Stimulated activated CD4-positive, alpha-beta T cell treated with anti-CD3 and anti-CD28 coated beads, Interleukin-2, amount 100 ng/mL, for 4 hours (primary cell): ENCODE results near the gene SLC18A3.

Experiments used
- DNase-seq: peaks from one replicate; pipeline ENCODE4 v3.0.0-alpha.2; 2020; ENCODE audit warnings: low read depth

SLC18A3 gene

DNA sequence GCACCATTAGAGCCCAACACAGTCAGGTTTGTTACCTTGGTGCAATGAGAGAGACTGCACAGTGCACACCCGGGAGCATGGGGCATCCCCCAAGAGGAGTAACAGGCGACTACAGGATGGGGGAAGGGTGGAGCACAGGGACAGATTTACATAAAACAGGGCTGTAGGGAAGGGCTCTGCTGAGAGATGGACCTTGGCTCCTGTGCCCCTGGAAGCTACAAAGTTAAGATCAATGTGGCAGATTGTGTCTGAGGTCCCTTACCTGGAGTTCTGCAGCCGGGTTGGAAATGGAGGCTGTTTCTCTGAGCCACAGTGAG is 13.7 kb upstream of the SLC18A3 start:
- no peak for DNase-seq

DNA sequence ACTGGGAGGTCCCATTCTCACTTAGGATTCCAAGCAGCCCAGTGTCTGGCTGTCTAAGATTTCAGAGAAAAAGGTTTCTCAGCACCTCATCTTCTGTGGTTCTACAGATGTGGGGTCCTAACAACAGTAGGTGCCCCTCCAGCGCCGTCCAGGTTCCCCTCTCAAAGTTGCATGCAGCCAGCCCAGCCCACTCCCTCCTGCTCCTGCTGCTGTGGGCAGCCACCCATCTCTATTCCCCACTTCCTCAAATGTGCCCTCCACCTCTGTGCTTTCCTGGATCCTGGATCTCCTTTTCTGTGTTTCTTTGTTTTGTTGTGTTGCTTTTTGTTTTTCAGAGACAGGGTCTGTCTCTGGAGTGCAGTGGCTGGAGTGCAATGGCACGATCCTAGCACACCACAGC is 13.3 kb upstream of the SLC18A3 start:
- no peak for DNase-seq

DNA sequence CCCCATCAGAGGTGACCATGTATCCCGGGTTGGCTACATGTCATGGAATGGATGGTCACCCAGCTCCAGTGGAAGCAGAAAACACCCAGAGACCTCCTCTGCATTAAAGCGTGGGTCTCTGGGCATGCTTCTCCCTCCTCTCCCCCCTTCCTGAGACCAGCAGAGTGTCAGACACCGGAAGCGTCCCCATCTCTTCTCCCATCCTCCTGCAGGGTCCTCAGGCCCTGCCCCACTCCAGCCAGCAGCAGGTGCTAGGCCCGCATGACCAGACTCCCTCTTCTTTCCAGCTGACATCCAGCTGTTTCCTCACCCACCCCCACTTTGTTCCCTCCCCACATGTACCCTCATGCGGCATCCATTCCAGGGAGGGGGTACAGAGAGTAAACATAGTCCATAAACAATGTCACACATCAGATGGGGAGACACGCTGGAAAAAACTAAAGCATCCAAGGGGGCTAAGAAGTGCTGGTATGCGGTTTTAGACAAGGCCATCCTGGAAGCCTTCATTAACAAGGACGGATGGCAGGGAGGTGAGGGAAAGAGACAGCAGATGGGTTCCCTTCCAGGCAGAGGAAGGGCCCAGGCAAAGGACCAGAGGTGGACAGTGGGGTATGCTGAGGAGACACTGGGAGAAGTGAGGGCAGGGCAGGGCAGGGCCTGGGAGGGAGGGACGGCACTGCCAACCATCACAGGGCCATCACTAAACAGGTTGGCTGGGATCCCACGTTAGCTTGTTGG is 12.5 kb upstream of the SLC18A3 start:
- no peak for DNase-seq

GRCh38 chr10:49598164-49598856 is 11.8 kb upstream of the SLC18A3 start:
- no peak for DNase-seq

DNA sequence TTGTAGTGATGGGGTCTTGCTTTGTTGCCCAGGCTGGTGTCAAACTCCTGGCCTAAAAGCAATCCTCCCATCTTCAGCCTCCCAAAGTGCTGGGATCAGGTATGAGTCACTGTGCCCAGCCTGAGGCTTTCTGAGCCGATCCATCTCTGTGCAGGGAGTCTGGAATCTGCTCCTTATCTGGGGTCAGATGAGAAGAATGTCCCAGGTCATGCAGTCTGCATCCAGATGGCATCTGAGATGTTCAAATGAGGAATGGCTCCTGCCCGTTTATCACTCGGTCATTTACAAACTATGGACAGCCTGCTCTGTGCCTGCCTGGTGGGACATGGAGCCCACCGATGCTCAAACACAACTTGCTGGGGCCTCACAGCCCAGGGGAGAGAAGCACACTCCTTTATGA is 11.1 kb upstream of the SLC18A3 start:
- no peak for DNase-seq

- no peak for DNase-seq
Measured at GRCh38 chr10:49599546-49599945, 10.6 kb upstream of the SLC18A3 start.

- no peak for DNase-seq
Measured at GRCh38 chr10:49600046-49600445, 10.1 kb upstream of the SLC18A3 start.

DNA sequence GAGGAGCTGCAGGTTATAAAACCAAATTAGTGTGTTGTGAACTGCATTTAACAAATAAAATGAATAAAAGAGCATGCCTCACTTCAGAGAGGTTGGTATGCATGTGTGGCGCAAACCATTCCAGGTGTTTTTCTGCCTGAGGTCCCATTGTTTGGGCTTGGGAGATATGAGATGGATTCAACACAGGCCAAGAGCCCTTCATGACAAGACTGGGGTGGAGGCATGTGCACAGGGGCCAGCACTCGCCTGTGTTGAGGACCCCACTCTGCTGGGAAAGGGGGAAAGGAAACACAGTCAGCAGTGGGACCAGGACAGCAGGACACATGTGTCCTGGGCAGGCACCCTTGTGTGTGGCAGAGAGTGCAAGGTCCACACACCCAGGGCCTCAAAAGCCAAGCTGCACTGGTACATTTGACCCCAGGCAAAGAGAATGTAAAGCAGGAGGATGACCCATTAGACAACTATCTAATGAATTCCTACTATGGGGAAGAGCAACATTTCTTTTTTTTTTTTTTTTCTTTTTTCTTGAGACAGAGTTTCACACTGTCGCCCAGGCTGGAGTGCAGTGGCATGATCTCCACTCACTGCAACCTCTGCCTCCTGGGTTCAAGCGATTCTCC is 9.2 kb upstream of the SLC18A3 start:
- DNase-seq = no peak

DNA sequence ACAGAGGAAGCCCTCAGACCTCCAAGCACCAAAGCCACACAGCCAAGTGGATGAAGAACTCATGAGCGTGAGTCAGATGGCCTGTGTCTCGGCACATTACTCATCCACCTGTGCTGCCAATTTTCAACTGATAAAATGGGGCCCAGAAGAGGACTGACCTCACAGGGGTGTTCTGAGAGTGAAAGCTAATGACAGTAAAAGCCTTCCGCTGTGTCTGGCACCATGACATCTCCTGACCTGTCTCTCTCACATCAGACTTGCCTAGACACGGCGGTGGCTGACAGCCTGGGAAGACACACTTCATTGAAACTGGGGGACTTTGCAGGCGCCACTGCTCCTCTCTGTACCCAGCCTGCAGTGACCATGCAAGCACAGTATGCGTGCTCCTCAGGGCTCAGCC is 8.3 kb upstream of the SLC18A3 start:
- DNase-seq = no peak

DNA sequence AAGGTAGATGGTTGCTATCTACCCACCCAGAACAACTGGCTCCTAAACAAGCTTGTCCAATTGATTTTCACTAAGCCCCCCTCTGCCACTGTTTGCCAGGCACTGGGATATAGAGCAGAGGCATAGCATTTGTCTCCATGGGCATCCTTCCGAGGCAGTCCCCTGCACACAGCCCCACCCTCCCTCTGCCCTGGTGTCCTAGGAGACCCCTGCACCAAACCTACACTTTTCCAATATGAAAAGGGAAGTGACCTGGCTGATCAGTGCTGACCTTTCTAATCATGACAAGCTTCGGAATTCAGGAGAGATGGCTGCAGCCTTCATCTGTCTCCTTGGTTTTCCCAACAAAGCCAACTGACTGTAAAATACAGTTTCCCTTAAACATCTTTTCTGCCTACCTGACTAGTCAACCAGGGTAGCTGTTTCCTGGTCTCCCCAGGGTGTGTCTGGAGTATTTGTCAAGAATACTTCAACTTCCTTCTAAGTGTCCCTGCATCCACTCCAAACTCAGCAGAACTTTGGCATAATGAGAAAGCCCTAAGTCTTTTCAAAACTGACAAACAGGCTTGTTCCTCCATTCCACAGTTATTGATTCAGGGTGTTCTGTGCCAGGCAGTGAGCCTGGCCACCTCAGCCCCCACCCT is 7.6 kb upstream of the SLC18A3 start:
- DNase-seq = no peak

- DNase-seq = no peak
Measured at GRCh38 chr10:49605216-49605938, 4.7 kb upstream of the SLC18A3 start.

DNA sequence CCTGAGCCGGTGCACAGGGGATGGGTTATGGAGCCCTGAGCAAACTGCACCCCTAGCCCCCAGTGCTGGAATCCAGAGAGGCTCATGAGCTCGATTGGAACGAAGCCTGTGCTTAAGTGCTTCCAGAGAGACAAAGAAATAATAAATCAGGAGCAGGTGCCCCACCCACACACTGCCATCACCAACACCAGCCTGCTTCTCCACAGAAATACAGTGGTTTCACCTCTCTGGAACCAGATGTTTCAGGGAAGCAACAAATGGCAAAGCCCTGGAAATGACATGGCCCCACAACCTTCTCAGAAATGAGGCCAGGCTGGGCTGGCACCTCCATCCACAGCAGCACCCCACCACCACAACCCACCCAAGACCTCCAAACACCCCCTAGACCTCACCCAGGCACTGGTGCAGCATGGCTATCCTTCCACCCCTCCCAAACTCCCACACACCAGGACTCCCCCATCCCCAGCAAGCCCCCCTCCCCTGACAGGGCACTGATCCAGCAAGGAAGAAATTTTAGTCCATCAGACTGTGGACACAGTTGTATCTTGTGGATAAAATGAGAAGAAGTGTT is 4.1 kb upstream of the SLC18A3 start:
- DNase-seq = no peak

- DNase-seq = peak; percentile 22
Measured at GRCh38 chr10:49606981-49607535, 3.1 kb upstream of the SLC18A3 start.

DNA sequence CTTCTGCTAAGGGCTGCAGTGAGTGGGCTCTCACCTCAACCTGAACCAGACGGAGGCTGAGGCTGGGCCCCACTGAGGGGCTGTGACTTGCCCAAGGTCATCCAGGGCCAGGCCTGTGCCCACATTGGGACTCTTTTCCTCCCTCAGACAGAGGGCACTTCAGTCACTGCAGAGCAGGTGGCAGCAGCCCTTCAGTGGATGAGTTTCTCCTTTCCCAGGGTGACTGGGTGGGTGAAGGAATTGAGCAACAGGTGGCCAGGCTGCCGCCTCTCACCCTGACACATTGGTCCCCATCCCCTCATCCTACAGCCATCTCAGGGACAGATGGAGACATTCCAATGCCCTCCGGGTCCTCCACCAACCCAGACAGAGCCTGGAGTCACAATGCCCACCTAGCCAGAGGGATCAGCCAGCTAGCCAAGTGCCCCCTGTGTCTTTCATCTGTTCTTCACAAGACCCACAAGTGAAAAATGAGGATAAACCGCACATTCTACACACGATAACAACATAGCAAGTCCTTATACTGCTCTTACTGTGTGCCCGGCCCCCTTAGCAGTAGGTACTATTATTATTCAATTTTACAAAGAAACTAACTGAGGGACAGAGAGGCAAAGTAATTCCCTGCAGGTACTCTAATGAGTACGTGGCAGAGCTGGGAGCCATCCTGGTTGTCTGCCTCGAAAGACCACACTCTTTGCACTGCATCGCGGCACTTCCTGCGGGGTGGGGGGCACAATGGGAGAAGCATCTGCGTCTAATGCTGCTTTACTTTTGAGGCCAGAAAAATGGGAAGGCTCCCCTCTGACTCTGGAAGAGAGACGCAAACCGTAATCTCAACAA is 1.7 kb upstream of the SLC18A3 start:
- no peak for DNase-seq

GRCh38 chr10:49609006-49609282 is 1.2 kb upstream of the SLC18A3 start:
- DNase-seq = no peak

GRCh38 chr10:49609283-49610113 is 612 bp upstream of the SLC18A3 start:
- DNase-seq = no peak

DNA sequence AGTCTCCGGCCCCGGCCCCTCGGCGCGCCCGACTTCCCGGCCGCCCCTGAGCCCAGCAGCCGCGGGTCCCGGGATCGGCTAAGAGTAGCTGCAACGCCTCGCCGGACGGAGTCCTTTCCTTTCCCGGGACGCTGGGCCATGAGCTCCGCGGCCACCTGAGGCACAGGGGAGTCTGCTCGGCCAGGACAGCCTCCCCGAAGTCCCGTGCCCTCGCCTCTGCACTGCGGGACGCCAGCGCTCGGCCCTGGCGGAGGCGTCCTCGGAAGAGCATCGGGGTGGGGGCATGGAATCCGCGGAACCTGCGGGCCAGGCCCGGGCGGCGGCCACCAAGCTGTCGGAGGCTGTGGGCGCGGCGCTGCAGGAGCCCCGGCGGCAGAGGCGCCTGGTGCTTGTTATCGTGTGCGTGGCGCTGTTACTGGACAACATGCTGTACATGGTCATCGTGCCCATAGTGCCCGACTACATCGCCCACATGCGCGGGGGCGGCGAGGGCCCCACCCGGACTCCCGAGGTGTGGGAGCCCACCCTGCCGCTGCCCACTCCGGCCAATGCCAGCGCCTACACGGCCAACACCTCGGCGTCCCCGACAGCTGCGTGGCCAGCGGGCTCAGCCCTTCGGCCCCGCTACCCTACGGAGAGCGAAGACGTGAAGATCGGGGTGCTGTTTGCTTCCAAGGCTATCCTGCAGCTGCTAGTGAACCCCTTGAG is 502 bp downstream of the SLC18A3 start:
- DNase-seq = no peak

DNA sequence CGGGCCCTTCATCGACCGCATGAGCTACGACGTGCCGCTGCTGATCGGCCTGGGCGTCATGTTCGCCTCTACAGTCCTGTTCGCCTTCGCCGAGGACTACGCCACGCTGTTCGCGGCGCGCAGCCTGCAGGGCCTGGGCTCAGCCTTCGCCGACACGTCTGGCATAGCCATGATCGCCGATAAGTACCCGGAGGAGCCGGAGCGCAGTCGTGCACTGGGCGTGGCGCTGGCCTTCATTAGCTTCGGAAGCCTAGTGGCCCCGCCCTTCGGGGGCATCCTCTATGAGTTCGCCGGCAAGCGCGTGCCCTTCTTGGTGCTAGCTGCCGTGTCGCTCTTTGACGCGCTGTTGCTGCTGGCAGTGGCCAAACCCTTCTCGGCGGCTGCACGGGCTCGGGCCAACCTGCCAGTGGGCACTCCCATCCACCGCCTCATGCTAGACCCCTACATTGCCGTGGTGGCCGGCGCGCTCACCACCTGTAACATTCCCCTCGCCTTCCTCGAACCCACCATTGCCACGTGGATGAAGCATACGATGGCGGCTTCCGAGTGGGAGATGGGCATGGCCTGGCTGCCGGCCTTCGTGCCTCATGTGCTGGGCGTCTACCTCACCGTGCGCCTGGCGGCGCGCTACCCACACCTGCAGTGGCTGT is 1.2 kb downstream of the SLC18A3 start:
- no peak for DNase-seq
